ENCODE measurements around the gene ORC1.

Gene ORC1

DNA sequence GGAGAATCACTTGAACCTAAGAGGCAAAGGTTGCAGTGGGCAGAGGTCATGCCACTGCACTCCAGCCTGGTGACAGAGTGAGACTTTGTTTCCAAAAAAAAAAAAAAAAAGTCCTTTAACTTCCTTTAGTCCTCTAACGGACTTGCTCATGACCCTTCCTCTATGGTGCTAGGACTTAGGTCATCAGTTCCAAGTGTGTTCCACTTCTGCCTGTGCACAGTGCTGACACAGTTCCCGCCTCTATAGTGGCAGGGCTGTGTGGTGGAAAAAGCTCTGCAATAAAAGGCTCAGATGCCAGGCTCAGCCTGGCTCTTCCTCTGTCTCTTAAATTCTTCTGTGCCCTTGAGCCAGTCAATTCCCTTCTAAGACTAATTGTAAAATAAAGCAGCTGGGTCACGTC lies 60.2 kb downstream of the ORC1 start:
- DNase-seq (ENCODE audit: low read depth), result no peak

DNA sequence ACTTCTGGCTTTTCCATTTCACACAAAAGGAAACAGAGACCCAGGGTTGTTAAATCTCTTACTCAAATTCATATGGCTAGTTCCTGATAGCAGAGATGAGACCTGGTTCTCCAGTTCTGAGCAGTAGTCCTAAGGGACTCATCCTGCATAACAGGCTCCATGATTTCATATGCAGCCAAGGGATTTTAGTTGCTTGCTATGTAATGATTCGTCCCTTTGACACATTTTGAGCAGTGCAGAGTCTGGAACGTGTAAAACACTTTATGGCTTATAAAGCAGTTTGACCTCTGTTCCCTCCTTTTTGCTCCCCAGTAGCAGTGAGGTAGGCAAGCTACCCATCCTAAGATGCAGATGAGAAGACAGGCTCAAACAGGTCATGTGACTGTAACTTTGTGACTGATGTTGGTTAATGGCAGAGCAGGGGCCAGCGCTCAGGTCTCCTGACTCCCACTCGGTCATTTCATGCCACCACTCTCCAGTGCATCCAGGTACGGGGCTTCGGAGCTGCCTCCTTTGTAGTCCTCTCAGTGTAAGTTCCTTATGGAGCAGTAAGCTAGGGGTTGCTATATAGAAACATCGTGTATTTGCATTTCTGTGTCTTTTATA lies 62.5 kb downstream of the ORC1 start:
- DNase-seq (ENCODE audit: low read depth), result no peak

DNA sequence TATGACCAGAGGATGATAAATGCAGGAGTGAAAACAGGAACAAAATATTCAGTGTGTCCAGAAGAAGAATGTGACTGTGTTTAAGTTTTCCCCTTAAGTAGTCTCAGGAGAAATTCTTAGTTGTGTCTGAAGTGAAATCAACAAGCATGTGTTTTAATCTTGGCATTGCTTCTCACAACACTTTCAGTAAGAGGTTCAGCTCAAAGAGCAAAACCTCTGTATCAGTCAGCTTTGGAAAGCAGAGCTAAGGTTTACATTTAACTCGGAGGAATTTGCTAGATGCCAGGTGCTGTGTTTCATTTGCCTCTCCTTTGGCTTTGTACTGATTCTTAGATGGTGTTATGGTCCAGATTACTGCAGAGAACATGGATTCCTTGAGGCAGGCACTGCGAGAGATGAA lies 66.8 kb downstream of the ORC1 start:
- no peak for DNase-seq (ENCODE audit: low read depth)

DNA sequence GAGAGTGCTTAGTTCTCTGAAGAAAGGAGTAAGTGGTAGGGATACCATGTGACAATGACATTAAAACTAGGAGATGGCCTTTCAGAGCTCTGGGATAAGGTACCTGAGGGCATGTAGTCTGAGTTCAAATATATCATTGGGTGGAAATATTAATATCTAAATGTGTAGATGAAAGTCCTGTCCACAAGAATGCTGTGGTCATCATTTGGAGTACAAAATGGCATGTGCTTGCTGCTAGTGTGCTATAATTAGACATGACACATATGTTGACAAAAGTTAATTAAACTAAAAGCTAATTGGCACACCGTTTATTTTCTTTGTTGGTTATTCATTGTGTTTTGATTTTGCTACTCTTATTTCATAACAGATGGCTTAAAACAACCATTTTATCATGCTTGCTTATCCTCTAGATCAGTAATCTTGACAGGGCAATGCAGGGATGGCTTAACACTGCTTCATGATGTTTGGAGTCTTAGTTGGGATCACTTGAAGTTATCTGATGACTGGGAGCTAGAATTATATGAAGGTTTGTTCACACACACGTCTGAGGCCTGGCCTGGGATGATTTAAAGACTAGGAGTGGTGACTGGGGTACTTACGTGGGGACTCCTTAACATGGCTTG lies 69.2 kb downstream of the ORC1 start:
- no peak for DNase-seq (ENCODE audit: low read depth)

DNA sequence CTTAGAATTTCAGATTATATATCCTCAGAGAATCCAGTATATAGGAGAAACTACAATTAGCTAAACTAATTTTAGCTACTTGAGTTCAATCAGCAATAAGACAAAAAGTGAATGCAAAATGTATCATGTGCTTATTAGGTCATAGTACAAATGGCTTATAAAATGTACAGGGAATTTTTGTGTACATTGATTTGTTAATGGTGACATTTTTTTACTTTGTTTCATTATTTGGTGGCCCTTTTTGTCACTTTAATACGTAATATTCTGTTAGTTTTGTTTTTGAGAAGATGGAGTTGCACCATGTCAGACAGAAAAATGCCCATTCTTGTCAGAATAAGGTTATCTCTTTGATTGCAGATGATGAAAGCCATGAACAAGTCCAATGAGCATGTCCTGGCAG lies 71.8 kb downstream of the ORC1 start:
- DNase-seq (ENCODE audit: low read depth), result no peak

- no peak for DNase-seq (ENCODE audit: low read depth)
Measured at GRCh38 chr1:52328615-52329014, 75.6 kb downstream of the ORC1 start.

DNA sequence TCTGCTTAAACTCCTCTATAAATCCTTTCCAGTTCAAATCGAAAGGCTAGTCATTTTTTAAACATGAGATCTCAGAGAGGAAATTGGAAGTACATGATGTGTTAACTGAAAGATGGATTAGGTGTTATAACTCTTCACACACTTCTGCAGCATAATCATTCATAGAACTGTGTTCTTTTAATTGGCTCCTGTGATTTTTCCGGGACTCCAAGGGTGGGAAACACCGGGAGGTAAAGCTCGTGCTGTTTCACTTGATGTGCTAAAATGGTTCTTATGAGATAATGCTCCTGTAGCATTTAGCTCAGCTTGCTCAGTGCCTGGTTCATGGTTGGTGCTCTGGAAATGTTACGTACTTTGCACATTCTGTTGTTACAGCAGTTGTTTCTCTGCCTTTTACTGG lies 78.4 kb downstream of the ORC1 start:
- no peak for DNase-seq (ENCODE audit: low read depth)

DNA sequence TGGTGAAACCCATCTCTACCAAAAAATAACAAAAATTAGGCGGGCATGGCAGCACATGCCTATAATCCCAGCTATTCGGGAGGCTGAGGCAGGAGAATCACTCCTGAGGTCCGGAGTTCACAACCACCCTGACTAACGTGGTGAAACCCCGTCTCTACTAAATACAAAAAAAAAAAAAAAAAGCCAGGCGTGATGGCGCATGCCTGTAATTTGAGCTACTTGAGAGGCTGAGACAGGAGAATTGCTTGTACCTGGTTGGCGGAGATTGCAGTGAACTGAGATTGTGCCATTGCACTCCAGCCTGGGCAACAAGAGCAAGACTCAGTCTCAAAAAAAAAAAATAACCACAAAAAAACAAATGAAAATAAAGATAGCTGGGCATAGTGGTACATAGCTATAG lies 80.5 kb downstream of the ORC1 start:
- no peak for DNase-seq (ENCODE audit: low read depth)
